GM13977 (cell line): ENCODE results near the gene COL27A1.

ENCODE experiments used
- DNase-seq: peaks from one replicate; pipeline ENCODE4 v3.0.0; 2012; ENCODE audit warnings: low spot score
- CTCF ChIP-seq: IDR thresholded peaks from 2 replicates; pipeline ENCODE4 v1.5.1; 2012; ENCODE audit warnings: mild to moderate bottlenecking, control low read depth; ENCODE audit not compliant: insufficient read depth; ENCODE audit errors: extremely low read depth, missing control alignments
- in situ Hi-C: fragments of 300-500 bp; cut with MboI; formaldehyde crosslinking; loops from one replicate; pipeline ENCODE4 v1.12.0; 2022; ENCODE audit warnings: low sequenced_read_pairs, low pct_unique_long_range_greater_than_20kb, mixed read lengths, inconsistent platforms; ENCODE audit not compliant: unreplicated experiment

The COL27A1 gene

DNA sequence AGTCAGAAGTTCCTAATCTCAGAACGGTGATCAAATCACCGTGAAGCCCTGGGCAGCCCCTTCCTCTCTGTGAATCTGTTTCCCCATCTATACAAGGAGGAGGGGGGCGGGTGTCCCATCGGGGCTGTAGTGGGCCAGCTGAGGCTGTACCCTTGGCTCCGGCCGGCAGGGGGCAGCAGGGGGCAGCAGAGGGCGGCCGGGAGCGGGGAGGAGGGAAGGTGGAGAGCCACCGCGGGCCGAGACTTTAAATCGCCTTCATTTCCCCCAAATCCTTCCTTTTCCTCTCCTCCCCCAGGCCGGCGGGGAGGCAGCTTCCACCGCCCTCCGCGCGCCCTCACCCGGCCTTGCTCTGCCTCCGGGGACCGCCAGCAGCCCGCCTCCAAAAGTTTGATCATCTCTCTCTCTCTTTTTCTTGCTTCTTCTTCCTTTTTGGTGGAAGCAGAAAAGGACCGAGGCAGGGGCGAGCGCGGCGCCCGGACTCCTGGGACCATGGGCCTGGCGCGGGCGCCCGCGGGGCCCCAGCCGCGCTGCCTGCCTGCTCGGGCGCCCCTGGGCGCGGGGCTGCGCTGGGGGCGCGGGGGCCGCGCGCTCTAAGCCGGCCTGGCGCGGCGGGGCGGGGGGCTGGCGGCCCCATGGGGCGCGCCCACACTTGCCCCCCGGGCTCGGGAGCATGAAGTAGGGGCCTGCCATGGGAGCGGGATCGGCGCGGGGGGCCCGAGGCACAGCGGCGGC lies at the start of gene COL27A1:
Gene COL27A1 (plus strand): TSS at position 275 of the 732 bp plus-strand sequence. CDS start 414 bp downstream, at position 689.
- DNase-seq = peak; percentile 95
- in situ Hi-C loops = no loop called here
- peak; percentile 94 for TF ChIP-seq CTCF

DNA sequence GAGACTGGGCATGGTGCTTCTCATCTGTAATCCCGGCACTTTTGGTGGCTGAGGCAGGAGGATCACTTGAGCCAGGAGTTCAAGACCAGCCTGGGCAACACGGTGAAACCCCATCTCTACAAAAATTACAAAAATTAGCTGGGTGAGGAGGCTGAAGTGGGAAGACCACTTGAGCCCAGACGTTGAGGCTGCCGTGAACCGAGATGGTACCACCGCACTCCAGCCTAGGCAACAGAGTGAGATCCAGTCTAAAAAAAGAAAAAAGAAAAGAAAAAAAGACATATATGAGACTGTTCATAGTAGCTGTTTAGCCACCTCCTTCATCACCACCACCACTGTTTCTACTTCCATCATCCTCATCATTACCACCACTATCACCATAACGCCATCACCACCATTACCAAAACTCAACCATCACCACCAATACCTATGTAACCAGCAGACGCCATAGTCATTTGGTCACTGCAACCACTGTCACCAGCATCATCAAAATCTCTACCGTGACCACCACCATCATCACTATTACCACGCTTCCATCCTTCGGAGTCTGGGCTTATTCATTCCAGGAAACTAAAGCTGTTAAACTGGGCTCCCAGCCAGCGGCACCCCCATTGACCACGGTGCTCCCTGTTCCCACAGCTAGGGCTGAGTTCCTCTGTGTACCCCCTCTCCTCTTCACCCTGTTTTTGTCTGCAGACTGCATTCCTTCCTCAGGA lies 47.9 kb upstream of the COL27A1 start:
- no peak for DNase-seq
- no peak for TF ChIP-seq CTCF
- in situ Hi-C loops = loop anchor here (25.0 kb wide), 1 partner anchor 180 kb away; no protein-coding TSS in a partner anchor

DNA sequence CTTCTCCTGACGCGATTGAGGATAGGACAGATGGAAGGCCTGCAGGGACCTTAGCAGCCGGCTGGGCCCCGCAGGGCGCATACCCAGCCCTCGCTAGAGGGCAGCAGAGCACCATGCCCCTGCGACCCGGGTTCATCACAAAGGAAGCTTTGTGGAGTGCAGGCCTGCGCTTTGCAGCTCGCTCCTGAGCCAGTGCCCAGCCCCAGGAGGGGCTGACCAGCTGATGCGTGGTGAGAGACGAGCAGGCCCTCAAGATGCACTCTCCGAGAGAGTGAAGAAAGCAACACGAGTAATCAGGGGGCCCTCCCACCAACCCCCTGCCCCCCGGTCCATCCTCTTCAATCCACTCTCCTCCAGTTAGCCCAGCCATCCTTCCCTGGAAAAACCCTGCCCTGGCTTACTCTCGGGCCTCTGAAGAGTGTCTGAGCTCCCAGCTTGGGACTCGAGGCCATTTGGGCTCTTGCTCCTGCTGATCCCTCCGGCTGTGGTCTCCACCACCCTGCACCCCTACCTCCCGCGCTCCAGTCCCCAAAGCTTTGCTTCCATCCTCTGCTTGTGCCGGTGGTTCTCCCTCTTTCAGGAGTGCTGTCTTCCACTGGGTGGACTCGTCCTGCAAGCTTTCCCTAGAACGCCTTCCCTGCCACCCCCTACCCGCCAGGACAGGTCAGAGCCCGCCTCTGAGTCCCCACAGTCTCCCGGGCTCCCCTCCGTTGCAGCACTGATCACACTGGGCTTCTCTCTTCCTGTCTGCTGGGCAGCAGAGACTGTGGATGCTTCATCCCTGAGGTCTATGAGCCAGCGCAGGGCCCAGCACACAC lies 47.1 kb upstream of the COL27A1 start:
- peak; percentile 88 for TF ChIP-seq CTCF
- DNase-seq = peak; percentile 79
- in situ Hi-C loops = loop anchor here (25.0 kb wide), 1 partner anchor 179 kb away; no protein-coding TSS in a partner anchor

GRCh38 chr9:114109124-114109523 lies 46.2 kb upstream of the COL27A1 start:
- in situ Hi-C loops = loop anchor here (25.0 kb wide), 1 partner anchor 178 kb away; no protein-coding TSS in a partner anchor
- TF ChIP-seq CTCF = no peak
- DNase-seq = no peak

GRCh38 chr9:114110180-114110579 lies 45.2 kb upstream of the COL27A1 start:
- no peak for TF ChIP-seq CTCF
- DNase-seq = no peak
- in situ Hi-C loops = loop anchor here (25.0 kb wide), 1 partner anchor 177 kb away; no protein-coding TSS in a partner anchor

- TF ChIP-seq CTCF = no peak
- in situ Hi-C loops = loop anchor here (25.0 kb wide), 1 partner anchor 175 kb away; no protein-coding TSS in a partner anchor
- no peak for DNase-seq
Observed at GRCh38 chr9:114112325-114112724, 43.0 kb upstream of the COL27A1 start.
